ENCODE data around the gene AKAP8. TPM values are rescaled to one million over a fixed set of nuclear protein-coding genes. Genes with fewer than 3 reads are reported as not detected.
"Not testable (repeated sequence)": the region's sequence is repeated elsewhere in the genome, so short reads cannot be mapped to it uniquely, and the experiment has no call there.

Gene AKAP8
- total RNA-seq, 1 donor from 2014 or later = 37.0 TPM

- Mint-ChIP-seq H3K4me3 (no peak overlapping the region), H3K27me3 (no peaks in the 10 kb centered on the region), H3K27ac (no peak overlapping the region), H3K4me1 (ENCODE audit: unreplicated experiment) (no peaks in the 10 kb centered on the region), H3K36me3 (peaks cover 21% of the 10 kb centered on the region), H3K9me3 (no peaks in the 10 kb centered on the region)
- no peak for TF ChIP-seq CTCF (conservative IDR thresholded peaks at IDR 0.05)
- no peak for DNase-seq (ENCODE audit: extremely low spot score, unreplicated experiment)
These were observed 12.1 kb downstream of the AKAP8 start for GRCh38 chr19:15367439-15367838.

- Mint-ChIP-seq H3K4me1 (ENCODE audit: unreplicated experiment) (no peaks in the 10 kb centered on the region), H3K4me3 (no peak overlapping the region), H3K9me3 (no peaks in the 10 kb centered on the region), H3K36me3 (peaks cover 24% of the 10 kb centered on the region), H3K27ac (no peak overlapping the region), H3K27me3 (no peaks in the 10 kb centered on the region)
- no peak for DNase-seq (ENCODE audit: extremely low spot score, unreplicated experiment)
- no peak for TF ChIP-seq CTCF (conservative IDR thresholded peaks at IDR 0.05)
These were observed 14.3 kb downstream of the AKAP8 start for GRCh38 chr19:15365264-15365663.

GRCh38 chr19:15363791-15364190, 15.8 kb downstream of the AKAP8 start:
- H3K36me3 Mint-ChIP-seq = peaks cover 28% of the 10 kb centered on the region
- H3K27ac Mint-ChIP-seq = peak overlapping the region; percentile 76

GRCh38 chr19:15363048-15363447, 16.5 kb downstream of the AKAP8 start:
- not testable (repeated sequence) for H3K27me3 Mint-ChIP-seq; DNase-seq (ENCODE audit: extremely low spot score, unreplicated experiment); H3K27ac Mint-ChIP-seq; H3K4me1 Mint-ChIP-seq (ENCODE audit: unreplicated experiment); H3K4me3 Mint-ChIP-seq; H3K9me3 Mint-ChIP-seq
- H3K36me3 Mint-ChIP-seq = peaks cover 28% of the 10 kb centered on the region

More at GRCh38 chr19:15363791-15364190, 15.8 kb downstream of the AKAP8 start:
- not testable (repeated sequence) for H3K9me3 Mint-ChIP-seq; H3K4me3 Mint-ChIP-seq; DNase-seq (ENCODE audit: extremely low spot score, unreplicated experiment); H3K27me3 Mint-ChIP-seq; H3K4me1 Mint-ChIP-seq (ENCODE audit: unreplicated experiment)

GRCh38 chr19:15360015-15360414, 19.6 kb downstream of the AKAP8 start:
- H3K27ac Mint-ChIP-seq; DNase-seq (ENCODE audit: extremely low spot score, unreplicated experiment); H3K4me3 Mint-ChIP-seq; H3K27me3 Mint-ChIP-seq; H3K4me1 Mint-ChIP-seq (ENCODE audit: unreplicated experiment); H3K9me3 Mint-ChIP-seq: not testable (repeated sequence)
- H3K36me3 Mint-ChIP-seq = peaks cover 28% of the 10 kb centered on the region

GRCh38 chr19:15358918-15359317, 20.7 kb downstream of the AKAP8 start:
- no peak overlapping the region for H3K4me3 Mint-ChIP-seq
- DNase-seq (ENCODE audit: extremely low spot score, unreplicated experiment) = no peak
- peak overlapping the region; percentile 64 for H3K27ac Mint-ChIP-seq
- H3K9me3 Mint-ChIP-seq = no peaks in the 10 kb centered on the region
- H3K27me3 Mint-ChIP-seq = no peaks in the 10 kb centered on the region
- H3K4me1 Mint-ChIP-seq (ENCODE audit: unreplicated experiment) = no peaks in the 10 kb centered on the region
- no peak for TF ChIP-seq CTCF (conservative IDR thresholded peaks at IDR 0.05)
- H3K36me3 Mint-ChIP-seq = peaks cover 30% of the 10 kb centered on the region

GRCh38 chr19:15357906-15358305, 21.7 kb downstream of the AKAP8 start:
- no peak overlapping the region for H3K4me3 Mint-ChIP-seq
- DNase-seq (ENCODE audit: extremely low spot score, unreplicated experiment) = no peak
- H3K4me1 Mint-ChIP-seq (ENCODE audit: unreplicated experiment) = no peaks in the 10 kb centered on the region
- H3K36me3 Mint-ChIP-seq = peaks cover 28% of the 10 kb centered on the region
- no peak overlapping the region for H3K27ac Mint-ChIP-seq
- no peaks in the 10 kb centered on the region for H3K9me3 Mint-ChIP-seq
- H3K27me3 Mint-ChIP-seq = no peaks in the 10 kb centered on the region
- TF ChIP-seq CTCF (conservative IDR thresholded peaks at IDR 0.05) = no peak
